ENCODE results near the gene DYNC2I2.
A peak's percentile ranks its signal among the peaks of the same experiment; 100 is the strongest.
"Not testable (repeated sequence)": the region's sequence is repeated elsewhere in the genome, so short reads cannot be mapped to it uniquely, and the experiment has no call there.

Gene DYNC2I2

GRCh38 chr9:128685636-128686489 lies 29.2 kb upstream of the DYNC2I2 start:
- peak; percentile 63 for DNase-seq (ENCODE audit: low spot score)

DNA sequence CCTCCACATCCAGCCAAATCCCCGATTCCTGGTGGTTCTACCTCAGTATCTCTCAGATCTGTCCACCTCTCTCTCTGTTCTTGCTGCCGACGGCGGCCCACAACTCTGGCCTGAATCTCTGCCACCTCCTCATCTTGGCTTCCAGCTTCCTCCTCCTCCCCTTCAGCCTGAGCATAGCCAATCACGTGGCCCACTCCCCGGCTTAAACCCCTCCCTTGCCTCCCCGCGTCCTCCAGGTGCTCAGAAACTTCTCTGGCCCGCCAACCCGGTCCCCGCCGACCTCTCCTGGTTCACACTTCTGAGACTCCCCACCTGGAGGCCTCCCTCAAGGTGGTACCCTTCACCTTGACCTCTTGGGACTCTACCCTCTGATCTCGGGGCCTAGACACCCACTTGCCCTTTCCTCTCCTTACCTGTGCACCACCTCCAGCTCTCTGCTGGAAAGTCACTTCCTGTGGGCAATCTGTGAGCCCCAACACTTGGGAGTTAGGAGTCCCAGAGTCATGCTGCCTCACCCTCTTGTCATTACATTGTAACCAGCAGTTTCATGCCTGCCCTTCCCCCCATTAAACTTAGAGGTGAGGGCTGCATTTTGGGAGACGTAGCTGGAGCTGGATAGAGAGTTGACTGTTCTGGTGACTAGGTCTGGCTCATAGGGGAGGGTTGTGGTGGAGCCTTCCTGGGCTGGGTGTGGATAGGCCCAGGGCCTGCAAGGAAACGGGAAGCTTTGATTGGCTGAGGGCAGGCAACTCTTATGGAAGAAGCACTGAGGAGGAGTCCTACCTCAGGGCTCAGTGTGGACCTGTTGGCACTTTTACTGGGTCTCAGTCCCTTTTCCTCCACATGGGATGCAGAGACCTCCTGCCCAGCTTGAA lies 27.9 kb upstream of the DYNC2I2 start:
- DNase-seq (ENCODE audit: low spot score), result peak; percentile 79

DNA sequence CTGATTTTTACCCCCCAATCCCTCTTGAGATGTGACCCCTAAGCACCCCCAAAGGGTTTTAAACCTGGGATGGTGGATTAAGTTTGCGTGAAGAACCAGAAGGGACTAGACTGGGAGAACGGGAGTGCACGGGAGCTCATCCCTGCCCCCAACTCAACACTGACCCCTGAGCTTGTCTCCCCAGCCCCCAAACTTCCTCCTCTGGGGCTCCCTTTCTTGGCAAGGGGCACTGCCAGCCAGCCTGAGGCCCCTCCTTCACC lies 27.3 kb upstream of the DYNC2I2 start:
- DNase-seq (ENCODE audit: low spot score), result no peak

DNA sequence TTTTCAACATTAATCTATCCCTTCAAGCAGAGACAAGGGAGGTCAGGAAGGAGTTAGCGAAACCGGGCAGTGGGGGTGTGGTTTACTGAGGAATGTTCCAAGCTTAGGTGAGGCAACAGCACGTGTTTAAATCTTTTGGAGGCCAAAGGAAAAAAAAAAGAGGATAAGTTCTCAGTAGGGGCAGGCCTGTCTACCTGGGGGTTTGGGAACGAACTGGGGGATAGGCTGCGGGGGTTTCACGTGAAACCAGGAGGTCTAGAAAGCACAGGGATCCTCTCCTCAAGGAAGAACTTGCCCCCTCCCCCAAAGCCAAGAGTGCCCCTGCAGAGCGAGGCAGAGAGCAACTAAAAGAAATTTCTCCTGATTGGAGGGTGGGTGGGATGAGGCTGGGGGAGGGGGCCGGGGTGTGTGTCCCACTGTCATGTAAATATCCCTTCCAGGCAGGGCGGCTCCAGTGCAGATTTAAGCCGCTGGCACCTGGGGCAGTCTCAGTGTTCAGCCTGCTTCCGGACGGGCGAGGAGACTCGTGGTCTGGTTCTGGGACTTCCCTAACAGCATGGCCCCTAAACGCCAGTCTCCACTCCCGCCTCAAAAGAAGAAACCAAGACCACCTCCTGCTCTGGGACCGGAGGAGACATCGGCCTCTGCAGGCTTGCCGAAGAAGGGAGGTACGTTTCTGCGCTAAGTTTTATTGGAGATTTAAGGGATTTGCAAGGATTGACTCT lies 26.9 kb upstream of the DYNC2I2 start:
- DNase-seq (ENCODE audit: low spot score), result no peak

GRCh38 chr9:128677794-128678193 lies 21.1 kb upstream of the DYNC2I2 start:
- no peak for DNase-seq (ENCODE audit: low spot score)

- no peak for DNase-seq (ENCODE audit: low spot score)
Observed at GRCh38 chr9:128675382-128675781, 18.7 kb upstream of the DYNC2I2 start.

- DNase-seq (ENCODE audit: low spot score), result no peak
Observed at GRCh38 chr9:128669786-128670185, 13.1 kb upstream of the DYNC2I2 start.

DNA sequence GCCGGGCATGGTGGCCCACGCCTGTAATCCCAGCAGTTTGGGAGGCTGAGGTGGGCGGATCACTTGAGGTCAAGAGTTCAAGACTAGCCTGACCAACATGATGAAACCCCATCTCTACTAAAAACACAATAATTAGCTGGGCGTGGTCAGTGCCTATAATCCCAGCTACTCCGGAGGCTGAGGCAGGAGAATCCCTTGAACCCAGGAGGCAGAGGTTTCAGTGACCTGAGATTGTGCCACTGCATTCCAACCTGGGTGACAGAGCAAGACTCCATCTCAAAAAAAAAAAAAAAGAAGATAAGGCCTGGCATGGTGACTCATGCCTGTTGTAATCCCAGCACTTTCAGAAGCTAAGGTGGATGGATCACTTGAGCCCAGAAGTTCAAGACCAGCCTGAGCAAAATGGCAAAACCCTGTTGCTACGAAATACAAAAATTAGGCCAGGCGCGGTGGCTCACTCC lies 9.9 kb upstream of the DYNC2I2 start:
- not testable (repeated sequence) for DNase-seq (ENCODE audit: low spot score)

- DNase-seq (ENCODE audit: low spot score), result no peak
Observed at GRCh38 chr9:128657796-128658195, 1.1 kb upstream of the DYNC2I2 start.

- DNase-seq (ENCODE audit: low spot score), result no peak
Observed at GRCh38 chr9:128657344-128657704, 677 bp upstream of the DYNC2I2 start.

GRCh38 chr9:128654481-128654880 lies 2.2 kb downstream of the DYNC2I2 start:
- DNase-seq (ENCODE audit: low spot score), result no peak

- no peak for DNase-seq (ENCODE audit: low spot score)
Observed at GRCh38 chr9:128653908-128654307, 2.7 kb downstream of the DYNC2I2 start.

DNA sequence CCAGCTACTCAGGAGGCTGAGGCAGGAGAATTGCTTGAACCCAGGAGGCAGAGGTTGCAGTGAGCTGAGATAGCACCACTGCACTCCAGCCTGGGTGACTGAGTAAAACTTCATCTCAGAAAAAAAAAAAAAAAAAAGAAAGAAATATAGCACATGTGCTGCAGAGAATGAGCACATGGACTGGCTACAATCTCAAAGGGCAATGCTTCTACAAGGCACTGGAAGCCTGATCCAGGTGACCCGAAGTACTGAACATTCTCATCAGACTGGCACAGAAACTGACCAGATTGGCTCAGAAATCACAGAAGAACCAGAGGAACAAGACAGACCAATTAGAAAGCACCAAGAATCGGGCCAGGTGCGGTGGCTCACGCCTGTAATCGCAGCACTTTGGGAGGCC lies 4.8 kb downstream of the DYNC2I2 start:
- DNase-seq (ENCODE audit: low spot score), result no peak

GRCh38 chr9:128648206-128648605 lies 8.4 kb downstream of the DYNC2I2 start:
- DNase-seq (ENCODE audit: low spot score), result peak; percentile 64

DNA sequence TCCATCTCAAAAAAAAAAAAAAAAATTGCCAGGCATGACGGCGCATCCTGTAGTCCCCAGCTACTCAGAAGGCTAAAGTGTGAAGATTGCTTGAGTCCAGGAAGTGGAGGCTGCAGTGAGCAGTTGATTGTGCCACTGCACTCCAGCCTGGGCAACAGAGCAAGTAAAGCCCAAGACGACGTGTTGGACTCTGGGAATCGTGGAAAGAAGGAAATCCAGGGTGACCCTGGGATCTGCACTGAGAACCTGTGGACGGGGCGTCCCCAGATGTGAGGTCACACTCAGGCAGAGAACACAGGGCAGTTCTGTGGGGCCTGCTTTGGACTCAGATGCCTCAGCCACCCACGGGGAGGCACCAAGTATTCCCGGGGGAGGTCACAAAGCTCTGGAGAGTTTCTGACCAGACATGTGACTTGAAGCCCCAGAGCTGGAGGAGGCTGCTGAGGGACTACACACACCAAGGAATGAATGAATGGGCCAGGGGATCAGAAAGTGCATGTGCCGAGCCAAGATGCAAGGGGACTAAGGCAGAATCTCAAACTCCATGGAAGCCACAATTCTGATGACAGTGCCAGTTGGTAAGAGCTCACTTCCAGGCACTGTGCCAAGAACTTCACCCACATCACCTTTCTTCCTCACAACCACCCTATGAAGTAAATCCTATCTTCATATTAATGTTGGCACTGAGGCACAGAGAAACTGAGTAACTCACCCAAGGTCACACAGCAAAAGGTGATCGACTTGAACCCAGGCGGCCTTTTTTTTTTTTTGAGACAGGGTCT lies 12.9 kb downstream of the DYNC2I2 start:
- no peak for DNase-seq (ENCODE audit: low spot score)

DNA sequence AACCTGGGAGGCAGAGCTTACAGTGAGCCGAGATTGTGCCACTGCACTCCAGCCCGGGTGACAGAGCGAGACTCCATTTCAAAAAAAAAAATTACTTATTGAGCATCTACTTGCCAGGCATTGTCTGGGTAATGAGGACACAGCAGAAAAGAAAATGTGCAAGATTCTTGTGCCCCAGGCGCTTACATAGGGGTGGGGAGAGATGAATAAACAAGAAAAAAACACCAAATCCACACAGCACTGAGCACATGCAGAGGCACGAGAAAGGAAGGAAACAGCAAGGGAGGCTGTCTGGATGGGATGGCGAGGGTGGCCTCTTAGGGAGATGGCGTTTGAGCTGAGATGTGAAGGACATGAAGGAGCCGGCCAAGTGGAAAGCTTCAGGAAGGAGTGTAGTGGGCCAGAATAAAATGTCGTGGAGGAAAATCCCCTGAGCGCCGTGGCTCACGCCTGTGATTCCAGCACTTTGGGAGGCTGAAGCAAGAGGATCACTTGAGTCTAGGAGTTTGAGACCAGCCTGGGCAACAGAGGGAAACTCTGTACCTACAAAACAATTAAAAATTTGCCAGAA lies 13.9 kb downstream of the DYNC2I2 start:
- DNase-seq (ENCODE audit: low spot score), result no peak

DNA sequence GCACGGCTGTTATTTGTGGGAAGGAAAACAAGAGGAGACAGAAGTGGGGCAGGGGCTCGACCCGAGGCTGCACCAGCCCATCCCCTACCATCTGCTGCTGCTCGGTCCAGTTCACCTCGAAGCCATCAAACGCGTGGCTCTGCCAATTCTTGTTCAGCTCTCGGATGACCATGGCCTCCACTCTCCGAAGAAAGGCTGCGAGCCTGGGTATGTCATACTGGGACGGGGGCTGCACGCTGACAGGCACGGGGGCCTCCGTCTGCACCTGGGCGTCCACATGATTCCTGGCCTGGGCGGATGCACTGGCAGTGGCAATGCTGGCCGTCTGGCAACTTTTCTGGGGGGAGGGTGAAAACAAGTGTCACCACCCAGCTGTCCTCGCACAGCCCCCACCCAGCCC lies 16.0 kb downstream of the DYNC2I2 start:
- DNase-seq (ENCODE audit: low spot score), result no peak

DNA sequence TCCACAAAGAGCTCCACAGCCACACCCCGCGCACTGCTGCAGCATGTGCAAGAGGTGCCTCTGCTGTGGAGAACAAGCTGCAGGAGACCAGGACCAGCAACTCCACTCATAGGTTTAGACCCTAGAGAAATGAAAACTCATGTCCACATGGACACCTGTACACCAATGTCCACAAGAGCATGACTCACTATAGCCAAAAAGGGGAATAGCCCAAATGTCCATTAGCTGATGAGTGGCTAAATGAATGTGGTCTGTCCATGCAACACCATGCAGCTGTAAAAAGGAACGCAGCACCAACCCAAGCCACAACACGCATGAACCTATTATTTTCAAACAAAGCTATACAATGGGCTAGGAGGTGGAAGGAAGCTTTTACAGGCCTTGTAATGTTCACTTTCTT lies 18.1 kb downstream of the DYNC2I2 start:
- no peak for DNase-seq (ENCODE audit: low spot score)

GRCh38 chr9:128637656-128638055 lies 19.0 kb downstream of the DYNC2I2 start:
- no peak for DNase-seq (ENCODE audit: low spot score)

DNA sequence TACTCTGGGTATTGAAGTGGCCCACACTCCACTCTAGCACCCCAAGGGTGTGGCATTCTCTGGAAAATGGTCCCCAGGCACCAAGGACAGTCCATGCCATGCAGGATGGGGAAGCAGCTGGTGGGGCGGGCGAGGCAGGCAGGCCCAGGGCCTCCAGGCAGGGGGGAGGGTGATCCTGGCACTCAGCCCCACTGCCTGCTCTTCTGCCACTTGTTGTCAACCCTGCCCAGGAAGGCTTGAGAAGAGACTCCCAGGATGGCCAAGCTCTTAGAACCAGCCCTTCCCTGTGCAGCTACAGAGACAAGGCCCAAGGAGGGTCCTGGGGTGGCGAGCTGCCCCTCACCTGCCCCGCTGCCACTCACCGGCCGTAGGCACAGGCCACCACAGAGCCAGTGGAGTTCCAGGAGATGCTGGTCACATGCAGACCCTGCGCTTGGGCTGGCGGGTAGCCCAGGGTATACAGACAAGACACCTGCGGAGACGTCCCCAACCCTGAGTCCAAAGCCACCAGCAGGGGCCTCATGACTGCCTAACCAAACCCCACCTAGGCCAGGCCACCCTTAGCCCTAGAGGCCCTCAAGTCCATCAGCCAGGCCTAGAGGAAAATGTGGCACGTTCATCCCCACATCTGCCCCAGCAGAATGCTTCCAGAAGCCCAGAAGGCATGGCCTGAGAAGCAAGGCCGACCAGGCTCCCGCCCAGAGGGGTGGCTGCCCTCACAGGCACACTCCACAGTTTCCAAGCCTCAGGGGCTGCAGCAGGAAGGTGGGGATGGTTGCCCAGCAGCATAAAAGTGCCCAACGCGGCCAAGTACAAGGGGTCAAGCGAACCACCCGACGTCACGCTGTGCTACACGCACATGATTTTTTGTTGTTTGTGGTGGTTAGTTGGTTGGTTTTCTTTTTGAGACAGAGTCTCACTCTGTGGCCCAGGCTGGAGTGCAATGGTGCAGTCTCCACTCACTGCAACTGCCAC lies 19.8 kb downstream of the DYNC2I2 start:
- DNase-seq (ENCODE audit: low spot score), result no peak
